ENCODE measurements around the gene THY1.
"Not testable (repeated sequence)": the region's sequence is repeated elsewhere in the genome, so short reads cannot be mapped to it uniquely, and the experiment has no call there.

THY1 gene

GRCh38 chr11:119461229-119461963 is 38.4 kb upstream of the THY1 start:
- no peak for TF ChIP-seq CTCF (IDR thresholded peaks at IDR 0.05; ENCODE audit: low read depth, low read length)
- no peak overlapping the region for H3K4me3 ChIP-seq (ENCODE audit: low read depth, low read length)

GRCh38 chr11:119460582-119460981 is 37.6 kb upstream of the THY1 start:
- H3K4me3 ChIP-seq (ENCODE audit: low read depth, low read length) = no peak overlapping the region
- TF ChIP-seq CTCF (IDR thresholded peaks at IDR 0.05; ENCODE audit: low read depth, low read length) = no peak

- H3K4me3 ChIP-seq (ENCODE audit: low read depth, low read length) = no peak overlapping the region
- no peak for TF ChIP-seq CTCF (IDR thresholded peaks at IDR 0.05; ENCODE audit: low read depth, low read length)
Observed at GRCh38 chr11:119460097-119460496, 37.1 kb upstream of the THY1 start.

- no peak overlapping the region for H3K4me3 ChIP-seq (ENCODE audit: low read depth, low read length)
- TF ChIP-seq CTCF (IDR thresholded peaks at IDR 0.05; ENCODE audit: low read depth, low read length) = no peak
Observed at GRCh38 chr11:119459293-119459976, 36.5 kb upstream of the THY1 start.

- H3K4me3 ChIP-seq (ENCODE audit: low read depth, low read length) = not testable (repeated sequence)
Observed at GRCh38 chr11:119455708-119456107, 32.7 kb upstream of the THY1 start.

- H3K4me3 ChIP-seq (ENCODE audit: low read depth, low read length) = not testable (repeated sequence)
Observed at GRCh38 chr11:119455241-119455640, 32.3 kb upstream of the THY1 start.

- no peak for TF ChIP-seq CTCF (IDR thresholded peaks at IDR 0.05; ENCODE audit: low read depth, low read length)
- H3K4me3 ChIP-seq (ENCODE audit: low read depth, low read length) = no peak overlapping the region
Observed at GRCh38 chr11:119453881-119454280, 30.9 kb upstream of the THY1 start.

- H3K4me3 ChIP-seq (ENCODE audit: low read depth, low read length) = no peak overlapping the region
- TF ChIP-seq CTCF (IDR thresholded peaks at IDR 0.05; ENCODE audit: low read depth, low read length) = no peak
Observed at GRCh38 chr11:119450590-119451326, 27.8 kb upstream of the THY1 start.

All from WI38 (cell line).